HepG2 (cell line): ENCODE data around the gene KRTDAP. TPM values are rescaled to one million over a fixed set of nuclear protein-coding genes. Genes with fewer than 3 reads are reported as not detected.

Experiments used
- ASH2L ChIP-seq: fragments of 300-600, 200-600 bp; sonication (generic); IDR thresholded peaks from 2 replicates; pipeline ENCODE4 v1.7.0; 2017; ENCODE audit warnings: low read depth, mild to moderate bottlenecking, moderate library complexity, mixed read lengths, low read length; ENCODE audit not compliant: insufficient read length
- KLF9 ChIP-seq: IDR thresholded peaks from 2 replicates; pipeline ENCODE4 v1.6.1; 2016; ENCODE audit warnings: low read depth
- SMYD3 ChIP-seq: sonication (generic); formaldehyde crosslinking; IDR thresholded peaks from 2 replicates; pipeline ENCODE4 v1.8.1; 2023; ENCODE audit warnings: mild to moderate bottlenecking, missing genetic modification reagents
- ZNF282 ChIP-seq: fragments of 450-650 bp; IDR thresholded peaks from 2 replicates; pipeline ENCODE4 v1.6.1; 2018; ENCODE audit not compliant: partially characterized antibody
- ZNF564 ChIP-seq: sonication (generic); formaldehyde crosslinking; IDR thresholded peaks from 2 replicates; pipeline ENCODE4 v1.8.1; 2023; ENCODE audit warnings: mild to moderate bottlenecking, missing genetic modification reagents
- ZNF777 ChIP-seq: sonication (generic); formaldehyde crosslinking; IDR thresholded peaks from 2 replicates; pipeline ENCODE4 v1.4.0; 2020; ENCODE audit warnings: missing genetic modification reagents
- ZSCAN20 ChIP-seq: sonication (generic); formaldehyde crosslinking; IDR thresholded peaks from 2 replicates; pipeline ENCODE4 v1.4.0; 2020; ENCODE audit warnings: missing genetic modification reagents, mild to moderate bottlenecking, borderline replicate concordance
- polyA plus RNA-seq, 8 experiments: library from polyadenylated mRNA; depleted of rRNA in 3 of 8; stranded (reverse) in 7 of 8; unstranded in 1 of 8; fragments of >200 nt; fragmentation: Illumina TruSeq in 4 of 8; extraction: Trizol in 4 of 8; gene quantifications; 2 replicates each; pipeline versions ENCODE4 v1.2.1 to v1.2.3, GENCODE V29; 2011 to 2016; ENCODE audit warnings: low read depth in 4 of 8, missing spikeins in 1 of 8, mixed read lengths in 1 of 8; ENCODE audit not compliant: insufficient read depth in 1 of 8
- total RNA-seq, 5 experiments: library from RNA; depleted of rRNA; stranded (reverse); fragments of >200 nt; fragmentation: Illumina TruSeq; extraction: Trizol; gene quantifications; 2 replicates each; pipeline ENCODE4 v1.2.3, GENCODE V29; 2016; ENCODE audit warnings: low read depth in 1 of 5
- TF ChIP-seq, protein P1 (sequence below): sonication (generic); formaldehyde crosslinking; IDR thresholded peaks from 2 replicates; pipeline ENCODE4 v1.4.0; 2020; ENCODE audit warnings: missing genetic modification reagents, borderline replicate concordance
- TF ChIP-seq, protein P2 (sequence below): sonication (generic); formaldehyde crosslinking; IDR thresholded peaks from 2 replicates; pipeline ENCODE4 v1.4.0; 2020; ENCODE audit warnings: missing genetic modification reagents, mild to moderate bottlenecking, borderline replicate concordance
- TF ChIP-seq, protein P3 (sequence below), 2 experiments: IDR thresholded peaks; 2 replicates each; pipeline ENCODE4 v1.6.1; 2011 to 2012; ENCODE audit warnings: low read length in 2 of 2, borderline replicate concordance in 1 of 2, low read depth in 1 of 2, mild to moderate bottlenecking in 1 of 2, moderate library complexity in 1 of 2
- TF ChIP-seq, protein P4 (sequence below): sonication (generic); formaldehyde crosslinking; IDR thresholded peaks from 2 replicates; pipeline ENCODE4 v1.9.0; 2021; ENCODE audit warnings: missing genetic modification reagents, borderline replicate concordance
- TF ChIP-seq, protein P5 (sequence below): sonication (generic); formaldehyde crosslinking; IDR thresholded peaks from 2 replicates; pipeline ENCODE4 v1.5.0; 2020; ENCODE audit warnings: missing genetic modification reagents

Gene KRTDAP
- total and polyA plus RNA-seq, 2 of the 13 experiments (the other 11 are each of a cell fraction or from before 2014, with no cell fraction given): 0.86 to 1.5 TPM

GRCh38 chr19:35458731-35459391 is 31.4 kb downstream of the KRTDAP start (continued):
- TF ChIP-seq, protein P1, sequence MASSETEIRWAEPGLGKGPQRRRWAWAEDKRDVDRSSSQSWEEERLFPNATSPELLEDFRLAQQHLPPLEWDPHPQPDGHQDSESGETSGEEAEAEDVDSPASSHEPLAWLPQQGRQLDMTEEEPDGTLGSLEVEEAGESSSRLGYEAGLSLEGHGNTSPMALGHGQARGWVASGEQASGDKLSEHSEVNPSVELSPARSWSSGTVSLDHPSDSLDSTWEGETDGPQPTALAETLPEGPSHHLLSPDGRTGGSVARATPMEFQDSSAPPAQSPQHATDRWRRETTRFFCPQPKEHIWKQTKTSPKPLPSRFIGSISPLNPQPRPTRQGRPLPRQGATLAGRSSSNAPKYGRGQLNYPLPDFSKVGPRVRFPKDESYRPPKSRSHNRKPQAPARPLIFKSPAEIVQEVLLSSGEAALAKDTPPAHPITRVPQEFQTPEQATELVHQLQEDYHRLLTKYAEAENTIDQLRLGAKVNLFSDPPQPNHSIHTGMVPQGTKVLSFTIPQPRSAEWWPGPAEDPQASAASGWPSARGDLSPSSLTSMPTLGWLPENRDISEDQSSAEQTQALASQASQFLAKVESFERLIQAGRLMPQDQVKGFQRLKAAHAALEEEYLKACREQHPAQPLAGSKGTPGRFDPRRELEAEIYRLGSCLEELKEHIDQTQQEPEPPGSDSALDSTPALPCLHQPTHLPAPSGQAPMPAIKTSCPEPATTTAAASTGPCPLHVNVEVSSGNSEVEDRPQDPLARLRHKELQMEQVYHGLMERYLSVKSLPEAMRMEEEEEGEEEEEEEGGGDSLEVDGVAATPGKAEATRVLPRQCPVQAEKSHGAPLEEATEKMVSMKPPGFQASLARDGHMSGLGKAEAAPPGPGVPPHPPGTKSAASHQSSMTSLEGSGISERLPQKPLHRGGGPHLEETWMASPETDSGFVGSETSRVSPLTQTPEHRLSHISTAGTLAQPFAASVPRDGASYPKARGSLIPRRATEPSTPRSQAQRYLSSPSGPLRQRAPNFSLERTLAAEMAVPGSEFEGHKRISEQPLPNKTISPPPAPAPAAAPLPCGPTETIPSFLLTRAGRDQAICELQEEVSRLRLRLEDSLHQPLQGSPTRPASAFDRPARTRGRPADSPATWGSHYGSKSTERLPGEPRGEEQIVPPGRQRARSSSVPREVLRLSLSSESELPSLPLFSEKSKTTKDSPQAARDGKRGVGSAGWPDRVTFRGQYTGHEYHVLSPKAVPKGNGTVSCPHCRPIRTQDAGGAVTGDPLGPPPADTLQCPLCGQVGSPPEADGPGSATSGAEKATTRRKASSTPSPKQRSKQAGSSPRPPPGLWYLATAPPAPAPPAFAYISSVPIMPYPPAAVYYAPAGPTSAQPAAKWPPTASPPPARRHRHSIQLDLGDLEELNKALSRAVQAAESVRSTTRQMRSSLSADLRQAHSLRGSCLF (CRISPR knock-in tag): no peak
- TF ChIP-seq ASH2L (peak; percentile 95), ZSCAN20 (no peak), ZNF282 (no peak), SMYD3 (no peak), ZNF564 (CRISPR knock-in tag) (peak; percentile 99), KLF9 (no peak), ZNF777 (CRISPR knock-in tag) (no peak)
- TF ChIP-seq, protein P2, sequence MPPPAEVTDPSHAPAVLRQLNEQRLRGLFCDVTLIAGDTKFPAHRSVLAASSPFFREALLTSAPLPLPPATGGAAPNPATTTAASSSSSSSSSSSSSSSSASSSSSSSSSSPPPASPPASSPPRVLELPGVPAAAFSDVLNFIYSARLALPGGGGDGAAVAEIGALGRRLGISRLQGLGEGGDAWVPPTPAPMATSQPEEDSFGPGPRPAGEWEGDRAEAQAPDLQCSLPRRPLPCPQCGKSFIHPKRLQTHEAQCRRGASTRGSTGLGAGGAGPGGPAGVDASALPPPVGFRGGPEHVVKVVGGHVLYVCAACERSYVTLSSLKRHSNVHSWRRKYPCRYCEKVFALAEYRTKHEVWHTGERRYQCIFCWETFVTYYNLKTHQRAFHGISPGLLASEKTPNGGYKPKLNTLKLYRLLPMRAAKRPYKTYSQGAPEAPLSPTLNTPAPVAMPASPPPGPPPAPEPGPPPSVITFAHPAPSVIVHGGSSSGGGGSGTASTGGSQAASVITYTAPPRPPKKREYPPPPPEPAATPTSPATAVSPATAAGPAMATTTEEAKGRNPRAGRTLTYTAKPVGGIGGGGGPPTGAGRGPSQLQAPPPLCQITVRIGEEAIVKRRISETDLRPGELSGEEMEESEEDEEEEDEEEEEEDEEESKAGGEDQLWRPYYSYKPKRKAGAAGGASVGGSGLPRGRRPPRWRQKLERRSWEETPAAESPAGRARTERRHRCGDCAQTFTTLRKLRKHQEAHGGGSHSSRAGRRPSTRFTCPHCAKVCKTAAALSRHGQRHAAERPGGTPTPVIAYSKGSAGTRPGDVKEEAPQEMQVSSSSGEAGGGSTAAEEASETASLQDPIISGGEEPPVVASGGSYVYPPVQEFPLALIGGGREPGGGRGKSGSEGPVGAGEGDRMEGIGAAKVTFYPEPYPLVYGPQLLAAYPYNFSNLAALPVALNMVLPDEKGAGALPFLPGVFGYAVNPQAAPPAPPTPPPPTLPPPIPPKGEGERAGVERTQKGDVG (CRISPR knock-in tag): 0 out of 2 replicates have a peak, but pooled peaks have one; percentile 34
- TF ChIP-seq, protein P3, sequence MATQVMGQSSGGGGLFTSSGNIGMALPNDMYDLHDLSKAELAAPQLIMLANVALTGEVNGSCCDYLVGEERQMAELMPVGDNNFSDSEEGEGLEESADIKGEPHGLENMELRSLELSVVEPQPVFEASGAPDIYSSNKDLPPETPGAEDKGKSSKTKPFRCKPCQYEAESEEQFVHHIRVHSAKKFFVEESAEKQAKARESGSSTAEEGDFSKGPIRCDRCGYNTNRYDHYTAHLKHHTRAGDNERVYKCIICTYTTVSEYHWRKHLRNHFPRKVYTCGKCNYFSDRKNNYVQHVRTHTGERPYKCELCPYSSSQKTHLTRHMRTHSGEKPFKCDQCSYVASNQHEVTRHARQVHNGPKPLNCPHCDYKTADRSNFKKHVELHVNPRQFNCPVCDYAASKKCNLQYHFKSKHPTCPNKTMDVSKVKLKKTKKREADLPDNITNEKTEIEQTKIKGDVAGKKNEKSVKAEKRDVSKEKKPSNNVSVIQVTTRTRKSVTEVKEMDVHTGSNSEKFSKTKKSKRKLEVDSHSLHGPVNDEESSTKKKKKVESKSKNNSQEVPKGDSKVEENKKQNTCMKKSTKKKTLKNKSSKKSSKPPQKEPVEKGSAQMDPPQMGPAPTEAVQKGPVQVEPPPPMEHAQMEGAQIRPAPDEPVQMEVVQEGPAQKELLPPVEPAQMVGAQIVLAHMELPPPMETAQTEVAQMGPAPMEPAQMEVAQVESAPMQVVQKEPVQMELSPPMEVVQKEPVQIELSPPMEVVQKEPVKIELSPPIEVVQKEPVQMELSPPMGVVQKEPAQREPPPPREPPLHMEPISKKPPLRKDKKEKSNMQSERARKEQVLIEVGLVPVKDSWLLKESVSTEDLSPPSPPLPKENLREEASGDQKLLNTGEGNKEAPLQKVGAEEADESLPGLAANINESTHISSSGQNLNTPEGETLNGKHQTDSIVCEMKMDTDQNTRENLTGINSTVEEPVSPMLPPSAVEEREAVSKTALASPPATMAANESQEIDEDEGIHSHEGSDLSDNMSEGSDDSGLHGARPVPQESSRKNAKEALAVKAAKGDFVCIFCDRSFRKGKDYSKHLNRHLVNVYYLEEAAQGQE (IDR thresholded peaks at IDR 0.05; ENCODE audit: borderline replicate concordance in 1 of 2, low read depth in 1 of 2, low read length in 2 of 2): no peak; a peak in 1 of 4 replicates
- TF ChIP-seq, protein P4, sequence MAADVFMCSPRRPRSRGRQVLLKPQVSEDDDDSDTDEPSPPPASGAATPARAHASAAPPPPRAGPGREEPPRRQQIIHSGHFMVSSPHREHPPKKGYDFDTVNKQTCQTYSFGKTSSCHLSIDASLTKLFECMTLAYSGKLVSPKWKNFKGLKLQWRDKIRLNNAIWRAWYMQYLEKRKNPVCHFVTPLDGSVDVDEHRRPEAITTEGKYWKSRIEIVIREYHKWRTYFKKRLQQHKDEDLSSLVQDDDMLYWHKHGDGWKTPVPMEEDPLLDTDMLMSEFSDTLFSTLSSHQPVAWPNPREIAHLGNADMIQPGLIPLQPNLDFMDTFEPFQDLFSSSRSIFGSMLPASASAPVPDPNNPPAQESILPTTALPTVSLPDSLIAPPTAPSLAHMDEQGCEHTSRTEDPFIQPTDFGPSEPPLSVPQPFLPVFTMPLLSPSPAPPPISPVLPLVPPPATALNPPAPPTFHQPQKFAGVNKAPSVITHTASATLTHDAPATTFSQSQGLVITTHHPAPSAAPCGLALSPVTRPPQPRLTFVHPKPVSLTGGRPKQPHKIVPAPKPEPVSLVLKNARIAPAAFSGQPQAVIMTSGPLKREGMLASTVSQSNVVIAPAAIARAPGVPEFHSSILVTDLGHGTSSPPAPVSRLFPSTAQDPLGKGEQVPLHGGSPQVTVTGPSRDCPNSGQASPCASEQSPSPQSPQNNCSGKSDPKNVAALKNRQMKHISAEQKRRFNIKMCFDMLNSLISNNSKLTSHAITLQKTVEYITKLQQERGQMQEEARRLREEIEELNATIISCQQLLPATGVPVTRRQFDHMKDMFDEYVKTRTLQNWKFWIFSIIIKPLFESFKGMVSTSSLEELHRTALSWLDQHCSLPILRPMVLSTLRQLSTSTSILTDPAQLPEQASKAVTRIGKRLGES: no peak
- TF ChIP-seq, protein P5, sequence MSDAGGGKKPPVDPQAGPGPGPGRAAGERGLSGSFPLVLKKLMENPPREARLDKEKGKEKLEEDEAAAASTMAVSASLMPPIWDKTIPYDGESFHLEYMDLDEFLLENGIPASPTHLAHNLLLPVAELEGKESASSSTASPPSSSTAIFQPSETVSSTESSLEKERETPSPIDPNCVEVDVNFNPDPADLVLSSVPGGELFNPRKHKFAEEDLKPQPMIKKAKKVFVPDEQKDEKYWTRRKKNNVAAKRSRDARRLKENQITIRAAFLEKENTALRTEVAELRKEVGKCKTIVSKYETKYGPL (CRISPR knock-in tag): no peak
